Pancreas (tissue), 10 donors: ENCODE data around the gene ANKRD39. TPM values are rescaled to one million over a fixed set of nuclear protein-coding genes. Genes with fewer than 3 reads are reported as not detected.
A peak's percentile ranks its signal among the peaks of the same experiment; 100 is the strongest.

ENCODE experiments used
- ATAC-seq, 4 donors: fragments of 200-7000 bp; cut with Tn5 transposase; one replicate each; pipeline versions ENCODE4 v1.8.0 to v1.9.1; 2020; ENCODE audit warnings: mild to moderate bottlenecking in 4 of 4, moderate library complexity in 4 of 4
- DNase-seq, 6 donors: peaks; one replicate each; pipeline ENCODE4 v3.0.0-alpha.2; 2020
- FAIRE-seq: peaks from 2 replicates; lab custom pipeline; 2012; peaks lifted over from hg19 to GRCh38; lab: Jason Lieb, UNC
- H3K27ac ChIP-seq, 4 donors: fragments of 200-600 bp; sonication (generic); 1 replicate in 3 of 4; 2 replicates in 1 of 4; pipeline versions ENCODE4 v1.5.0 to v1.8.0; 2020
- H3K27me3 ChIP-seq, 4 donors: fragments of 200-600 bp; one replicate each; pipeline ENCODE4 v1.8.0; 2021
- H3K36me3 ChIP-seq, 3 donors: fragments of 200-600 bp; sonication (generic) in 1 of 3; one replicate each; pipeline versions ENCODE4 v1.5.0 to v1.8.0; 2020 to 2021
- H3K4me1 ChIP-seq, 3 donors: fragments of 200-600 bp; one replicate each; pipeline ENCODE4 v1.8.0; 2021
- H3K4me3 ChIP-seq, 4 donors: fragments of 200-600 bp; sonication (generic) in 2 of 4; one replicate each; pipeline versions ENCODE4 v1.5.0 to v1.8.0; 2020 to 2021
- H3K9me3 ChIP-seq, 4 donors: fragments of 200-600 bp; one replicate each; pipeline ENCODE4 v1.8.0; 2021
- CTCF ChIP-seq, 4 donors: fragments of 200-600 bp; sonication (generic) in 3 of 4; IDR thresholded peaks; one replicate each; pipeline versions ENCODE4 v1.5.0 to v1.8.0; 2021; ENCODE audit warnings: antibody characterized with exemption in 4 of 4
- WGBS, 2 donors: extraction: QIAGEN DNeasy Blood & Tissue Kit; methylation state at CpG; one replicate each; pipeline ENCODE4 v1.1.7; 2013; 5-methylcytosine and 5-hydroxymethylcytosine counted together
- intact Hi-C, 3 donors: fragments of 100-400 bp; cut with DNase I; formaldehyde crosslinking; loops; one replicate each; pipeline versions ENCODE4 v1.11.1 to v1.14.2; 2022
- polyA plus RNA-seq, 2 donors: library from polyadenylated mRNA; stranded (reverse); fragments of 200-250 nt; gene quantifications; one replicate each; pipeline ENCODE4 v1.2.3, GENCODE V29; 2013
- total RNA-seq, 6 donors: library from RNA; stranded (reverse); fragmentation: NEBNext Ultra II Directional in 4 of 6; extraction: Animal tissue kit (Norgen Biotek cat#: 25700) in 4 of 6; gene quantifications; one replicate each; pipeline versions ENCODE4 v1.2.1 to v1.2.4, GENCODE V29; 2021 to 2023
- donor health status: healthy with polysubstance abuse.
- donor health status: DM: no; HTN: no; CAD: no; lungs with moderate emphysema.
- donor health status: DM: no; HTN: no; CAD: no.
- donor health status: control.
- donor health status: control.
- donor health status: Bipolar disorder and iron deficiency.
- donor health status: DM: yes; HTN: yes; CAD: no.
- donor health status: DM: no; HTN: no; CAD: no.
- donor health status: DM: no; HTN: no; CAD: no.
- donor health status: DM: yes; HTN: yes; CAD: no.

Gene ANKRD39
- total and polyA plus RNA-seq, 8 donors = 4.7 to 14.9 (median 6.4) TPM

DNA sequence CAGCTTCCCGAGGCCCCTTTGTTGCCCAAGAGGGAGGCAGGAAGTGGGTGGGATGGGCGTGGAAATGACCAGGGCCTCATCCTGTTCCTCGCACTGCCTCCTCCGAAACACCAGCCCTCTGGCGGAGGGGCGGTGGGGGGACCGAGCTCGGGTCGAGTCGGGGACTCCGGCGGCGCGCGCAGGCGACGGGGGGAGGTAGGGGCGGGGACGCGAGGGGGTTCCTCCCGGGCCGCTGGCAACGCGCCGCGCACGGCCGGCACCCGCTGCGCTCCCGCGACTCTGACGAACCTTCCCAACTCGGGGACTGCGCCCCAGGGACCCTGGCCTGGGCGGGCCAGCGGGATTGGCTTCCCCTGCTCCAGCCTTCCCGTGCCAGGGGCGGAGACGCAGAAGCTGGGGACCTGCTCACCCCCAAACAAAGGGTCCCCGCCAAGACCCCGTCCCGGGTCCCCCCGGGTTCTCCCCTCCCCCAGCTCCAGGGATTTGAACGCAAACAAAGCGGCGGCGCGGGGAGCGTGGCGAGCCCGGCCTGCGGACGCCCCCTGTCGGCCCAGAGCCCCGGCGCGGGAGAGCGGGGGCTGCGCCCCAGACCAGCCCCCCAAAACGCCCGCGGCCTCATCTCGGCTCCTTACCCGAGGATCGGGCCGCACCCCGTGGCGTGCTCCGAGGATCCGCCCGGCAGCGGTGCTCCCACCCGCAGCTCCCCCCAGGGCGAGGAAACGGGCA lies 10.9 kb upstream of the ANKRD39 start:
- intact Hi-C loops = no loop called here
- Histone ChIP-seq H3K4me3 (peak overlapping the region; percentile 86 to 95 (median 90)), H3K27ac (peak overlapping the region; percentile 75 to 89 (median 88)), H3K9me3 (no peaks in the 10 kb centered on the region), H3K27me3 (no peaks in the 10 kb centered on the region), H3K36me3 (peaks cover 4 to 21% (median 10%) of the 10 kb centered on the region in 3 donors), H3K4me1 (no peaks in the 10 kb centered on the region)
- TF ChIP-seq CTCF (IDR thresholded peaks at IDR 0.05) = peak; percentile 33 to 48 (median 43)
- peak; percentile 74 to 89 (median 82) for DNase-seq
- FAIRE-seq = no peak
- peak; percentile 34 to 74 (median 64) for ATAC-seq
- 0 to 1% methylated on average over 30 to 76 of the region's 76 CpGs for WGBS, 2 donors

- intact Hi-C loops = no loop called here
- Histone ChIP-seq H3K4me3 (peak overlapping the region; percentile 86 to 95 (median 90)), H3K36me3 (peaks cover 6 to 26% (median 14%) of the 10 kb centered on the region in 3 donors), H3K27me3 (no peaks in the 10 kb centered on the region), H3K9me3 (no peaks in the 10 kb centered on the region), H3K27ac (peak overlapping the region; percentile 75 to 89 (median 88)), H3K4me1 (no peaks in the 10 kb centered on the region)
- 31 to 33% methylated on average over 26 to 27 of the region's 27 CpGs for WGBS, 2 donors
- no peak for DNase-seq
- no peak for ATAC-seq
- FAIRE-seq = no peak
- no peak for TF ChIP-seq CTCF (IDR thresholded peaks at IDR 0.05)
These were observed 10.1 kb upstream of the ANKRD39 start for GRCh38 chr2:96867756-96868554.

DNA sequence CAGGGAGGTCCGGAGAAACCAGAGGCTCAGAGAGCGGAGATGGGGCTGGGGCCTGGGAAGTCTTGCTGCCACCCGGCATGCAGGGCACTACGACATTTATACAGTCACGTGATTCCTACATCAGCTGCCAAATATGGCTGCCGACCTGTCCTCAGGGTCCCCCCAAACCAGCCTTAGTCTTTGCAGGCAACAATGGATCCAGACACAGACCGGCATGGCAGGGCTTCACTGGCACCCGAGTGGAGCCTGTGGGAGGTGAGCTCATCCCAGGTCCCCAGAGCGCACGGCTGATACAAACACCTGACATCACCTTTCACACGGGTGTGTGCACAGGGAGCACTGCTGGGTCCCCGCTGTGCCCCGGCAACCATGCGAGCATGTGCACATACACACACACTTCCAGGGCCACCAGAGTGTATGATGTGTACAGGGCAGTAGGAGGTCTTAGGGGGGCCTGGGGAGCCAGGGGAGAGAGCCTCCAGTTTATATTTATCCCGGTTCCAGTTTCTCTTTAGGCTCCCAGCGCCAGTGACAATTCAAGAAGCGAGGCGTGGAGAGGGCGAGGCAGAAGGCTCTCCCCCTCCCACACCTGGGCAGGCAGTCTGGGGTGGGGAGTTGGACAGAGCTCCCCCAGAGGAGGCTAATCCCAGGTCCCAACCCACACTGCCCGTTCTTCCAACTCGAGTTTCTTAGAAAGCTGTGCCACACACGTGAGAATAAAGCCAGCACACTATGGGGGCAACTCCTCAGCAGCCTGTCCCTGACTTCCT lies 9.4 kb upstream of the ANKRD39 start:
- Histone ChIP-seq H3K27me3 (no peaks in the 10 kb centered on the region), H3K4me3 (peak overlapping the region in 1 of 4 donors; percentile 95), H3K9me3 (no peaks in the 10 kb centered on the region), H3K4me1 (no peaks in the 10 kb centered on the region), H3K27ac (peak overlapping the region in 3 of 4 donors; percentile 12 to 88 (median 87)), H3K36me3 (peaks cover 6 to 26% (median 14%) of the 10 kb centered on the region in 3 donors)
- intact Hi-C loops = no loop called here
- no peak for TF ChIP-seq CTCF (IDR thresholded peaks at IDR 0.05)
- no peak for ATAC-seq
- no peak for FAIRE-seq
- no peak for DNase-seq
- 69% methylated on average over 22 of the region's 22 CpGs for WGBS, 2 donors

- H3K4me1 ChIP-seq = no peaks in the 10 kb centered on the region
- DNase-seq = no peak
These were observed 8.8 kb upstream of the ANKRD39 start for GRCh38 chr2:96866586-96866985.

More at GRCh38 chr2:96866586-96866985, 8.8 kb upstream of the ANKRD39 start:
- Histone ChIP-seq H3K27me3 (no peaks in the 10 kb centered on the region), H3K27ac (peak overlapping the region in 1 of 4 donors; percentile 12), H3K9me3 (no peaks in the 10 kb centered on the region), H3K4me3 (no peak overlapping the region), H3K36me3 (peaks cover 6 to 28% (median 14%) of the 10 kb centered on the region in 3 donors)
- no peak for FAIRE-seq
- intact Hi-C loops = no loop called here
- 82 to 88% methylated on average over 8 of the region's 8 CpGs for whole genome bisulfite sequencing, 2 donors
- ATAC-seq = no peak
- TF ChIP-seq CTCF (IDR thresholded peaks at IDR 0.05) = no peak
